Measurements from ENCODE around the gene HOXC5.

Gene HOXC5

GRCh38 chr12:53996240-53997203 is 36.3 kb upstream of the HOXC5 start:
- no peak for DNase-seq

- no peak for DNase-seq
These were observed 35.4 kb upstream of the HOXC5 start for GRCh38 chr12:53997204-53998109.

DNA sequence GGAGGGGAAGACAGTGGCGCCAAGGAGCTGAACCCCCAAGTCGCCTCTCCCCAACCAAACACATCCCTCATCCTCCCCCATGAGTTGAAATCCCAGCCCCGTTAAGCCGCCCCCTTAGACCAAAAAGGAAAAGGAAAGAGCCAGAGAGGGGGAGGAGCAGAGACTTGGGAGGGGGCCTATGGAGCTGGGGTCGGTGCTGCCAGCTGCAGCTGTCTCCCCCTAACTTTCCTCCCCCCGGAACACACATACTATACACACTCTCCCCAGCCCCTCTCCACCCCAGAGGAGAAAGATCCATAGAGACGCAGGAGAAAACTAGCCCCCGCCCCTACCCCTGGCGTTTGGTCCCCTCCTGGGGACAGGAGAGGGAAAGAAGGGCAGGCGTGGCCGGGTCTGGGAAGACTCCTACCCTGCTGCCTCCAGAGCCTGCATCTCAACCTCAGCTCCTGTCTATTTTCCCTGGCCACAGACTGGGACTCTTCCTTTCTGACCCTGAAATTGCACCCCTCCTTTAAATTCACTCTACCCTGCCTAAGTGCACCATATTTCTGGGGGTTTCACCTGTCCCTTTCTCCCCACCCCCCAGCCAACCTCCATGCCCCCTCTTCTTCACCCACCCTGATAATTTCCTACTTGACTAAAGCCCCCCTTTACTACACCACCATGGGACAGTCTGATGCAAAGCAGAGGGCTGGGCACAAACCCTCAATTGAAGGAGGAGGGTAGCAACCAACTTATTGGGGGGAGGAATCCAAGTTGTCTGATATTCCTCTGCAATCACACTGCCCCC is 34.5 kb upstream of the HOXC5 start:
- DNase-seq = no peak

DNA sequence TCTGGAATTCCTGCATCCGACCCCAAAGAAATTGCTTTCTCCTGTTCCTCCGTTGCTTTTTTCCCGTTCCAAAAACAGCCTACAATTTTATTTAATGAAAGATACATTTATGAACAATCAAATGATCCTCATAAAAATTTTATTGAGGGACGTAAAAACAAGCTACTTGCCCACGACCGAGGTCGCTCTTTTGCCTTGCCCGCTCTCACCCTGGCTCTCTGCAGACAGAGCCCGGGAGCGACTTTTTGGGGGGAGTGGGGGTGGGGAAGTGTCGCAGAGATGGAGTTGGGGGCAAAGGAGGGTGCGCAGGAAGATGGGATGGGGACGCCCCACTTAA is 34.0 kb upstream of the HOXC5 start:
- no peak for DNase-seq

DNA sequence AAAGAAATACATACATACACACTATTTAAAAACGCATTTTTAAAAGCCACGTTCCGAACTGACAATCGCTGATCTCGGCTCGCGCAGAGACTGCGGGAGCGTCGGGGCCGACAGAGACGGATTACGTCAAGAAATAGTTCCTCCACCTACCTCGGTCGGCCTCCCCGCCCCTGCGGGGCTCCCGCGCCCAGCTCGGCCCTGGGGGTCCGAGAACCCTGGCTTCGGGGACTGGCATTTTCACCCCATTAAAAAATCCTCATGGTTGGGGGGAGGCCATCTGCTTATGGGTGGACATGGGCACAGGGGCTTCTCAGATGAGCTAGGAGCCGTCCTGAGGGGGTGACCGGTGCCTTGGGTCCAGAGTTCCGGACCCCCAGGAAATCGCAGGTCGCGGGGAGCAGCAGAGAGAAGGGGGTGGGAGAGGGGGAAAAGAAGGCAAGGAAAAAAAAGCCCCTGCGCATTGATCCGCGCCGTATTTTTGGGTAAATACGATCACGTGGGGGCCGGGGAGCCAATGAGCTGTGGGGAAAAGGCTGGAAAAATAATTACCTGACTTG is 33.2 kb upstream of the HOXC5 start:
- DNase-seq = no peak

DNA sequence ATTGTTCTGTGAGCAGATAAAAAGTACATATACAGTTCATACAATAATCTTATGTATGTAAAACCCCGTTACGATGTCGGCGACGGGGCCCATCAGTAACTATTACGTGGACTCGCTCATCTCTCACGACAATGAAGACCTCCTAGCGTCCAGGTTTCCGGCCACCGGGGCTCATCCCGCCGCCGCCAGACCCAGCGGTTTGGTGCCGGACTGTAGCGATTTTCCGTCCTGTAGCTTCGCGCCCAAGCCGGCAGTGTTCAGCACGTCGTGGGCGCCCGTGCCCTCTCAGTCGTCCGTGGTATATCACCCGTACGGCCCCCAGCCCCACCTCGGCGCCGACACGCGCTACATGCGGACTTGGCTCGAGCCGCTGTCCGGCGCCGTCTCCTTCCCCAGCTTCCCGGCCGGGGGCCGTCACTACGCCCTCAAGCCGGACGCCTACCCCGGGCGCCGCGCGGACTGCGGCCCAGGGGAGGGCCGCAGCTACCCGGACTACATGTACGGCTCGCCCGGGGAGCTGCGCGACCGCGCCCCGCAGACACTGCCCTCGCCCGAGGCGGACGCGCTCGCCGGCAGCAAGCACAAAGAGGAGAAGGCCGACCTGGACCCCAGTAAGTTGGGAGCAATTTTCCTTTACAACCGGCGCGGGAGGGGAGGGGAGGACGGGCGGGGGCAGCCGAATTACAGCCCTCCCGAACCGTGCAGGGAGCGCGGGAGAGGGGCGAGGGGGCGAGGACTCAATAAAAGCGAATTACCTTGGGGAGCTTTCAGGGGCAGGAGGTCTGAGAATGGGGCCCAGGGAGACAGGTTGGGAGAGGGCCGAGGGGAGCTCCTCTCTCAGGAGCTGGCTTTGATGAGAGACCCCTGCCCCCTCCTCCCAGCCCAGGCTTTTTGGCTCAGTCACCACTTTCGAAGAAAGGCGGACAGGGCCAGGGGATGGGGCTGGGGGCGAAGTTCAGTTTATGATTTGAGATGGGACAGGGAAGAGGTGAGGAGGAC is 32.4 kb upstream of the HOXC5 start, which contains the start of gene HOXC9:
Gene HOXC9, plus strand, starts transcription at position 46 of the 999 bp plus-strand sequence. Its CDS starts 28 bp downstream, at position 74.
- DNase-seq = no peak

DNA sequence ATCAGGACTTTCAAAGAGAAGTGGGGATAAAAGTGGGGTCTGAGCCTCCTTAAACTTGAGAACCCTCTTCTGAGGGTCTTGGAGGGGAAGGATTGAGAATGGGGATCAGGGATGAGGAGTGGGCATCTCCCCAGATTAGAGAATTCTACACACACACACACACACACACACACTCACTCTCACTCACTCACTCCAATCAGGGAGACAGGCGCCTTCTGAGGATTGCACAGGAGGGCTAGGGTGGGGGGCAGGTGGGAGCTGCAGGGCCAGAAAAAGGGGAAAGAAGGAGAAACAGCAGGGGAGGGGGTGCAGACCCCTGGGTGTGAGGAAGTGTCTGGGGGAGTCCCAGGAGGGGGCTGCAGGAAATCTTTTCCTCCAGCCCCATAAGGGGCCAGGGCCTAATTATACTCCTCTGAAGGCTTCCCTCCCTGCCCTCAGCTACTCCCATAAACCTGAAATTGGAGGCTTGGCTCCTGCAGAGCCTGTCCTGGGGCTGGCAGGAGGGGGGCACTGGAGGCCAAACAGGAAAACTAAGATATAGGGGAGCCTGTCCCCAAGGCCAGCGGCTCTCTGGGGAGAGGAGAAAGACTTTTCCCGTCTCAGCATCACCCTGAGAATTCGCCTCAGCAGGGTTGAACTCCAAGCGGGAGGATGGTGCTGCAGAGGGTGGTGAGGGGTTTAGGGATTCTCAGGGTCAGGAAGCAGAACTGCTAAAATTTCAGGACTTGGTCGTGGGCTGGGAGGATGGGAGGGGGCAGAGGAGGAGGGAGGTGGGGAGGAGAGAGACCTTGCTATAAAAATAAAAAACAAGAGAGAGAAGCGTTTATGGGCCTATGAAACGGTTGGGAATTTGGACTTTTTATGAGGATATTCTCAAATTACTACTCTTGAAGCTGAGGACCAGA is 31.3 kb upstream of the HOXC5 start:
- DNase-seq = no peak

GRCh38 chr12:54002278-54002914 is 30.5 kb upstream of the HOXC5 start:
- DNase-seq = no peak

DNA sequence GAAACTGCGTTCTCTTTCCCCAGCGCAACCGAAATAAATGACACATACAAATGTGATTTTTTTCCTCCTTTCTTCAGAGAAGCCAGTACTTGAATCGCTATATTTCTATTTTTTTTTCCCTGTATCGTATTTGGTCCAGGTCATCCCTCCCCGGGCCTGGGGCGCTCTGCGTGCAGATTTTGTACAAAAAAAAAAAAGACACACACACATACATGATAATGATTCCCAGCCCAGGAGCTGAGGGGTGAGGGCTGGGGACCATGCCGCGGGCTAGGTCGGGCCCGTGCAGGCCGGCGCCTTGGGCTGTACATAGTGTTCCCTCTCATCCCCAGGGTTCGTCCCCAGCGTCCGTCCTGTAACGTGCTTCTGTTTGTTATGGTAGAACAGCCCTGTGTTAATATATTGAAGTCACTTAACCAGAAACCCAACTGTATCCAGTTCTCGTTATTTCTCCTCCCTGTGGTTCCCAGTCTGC is 29.9 kb upstream of the HOXC5 start:
- no peak for DNase-seq

GRCh38 chr12:54003625-54004024 is 29.2 kb upstream of the HOXC5 start:
- DNase-seq = no peak

DNA sequence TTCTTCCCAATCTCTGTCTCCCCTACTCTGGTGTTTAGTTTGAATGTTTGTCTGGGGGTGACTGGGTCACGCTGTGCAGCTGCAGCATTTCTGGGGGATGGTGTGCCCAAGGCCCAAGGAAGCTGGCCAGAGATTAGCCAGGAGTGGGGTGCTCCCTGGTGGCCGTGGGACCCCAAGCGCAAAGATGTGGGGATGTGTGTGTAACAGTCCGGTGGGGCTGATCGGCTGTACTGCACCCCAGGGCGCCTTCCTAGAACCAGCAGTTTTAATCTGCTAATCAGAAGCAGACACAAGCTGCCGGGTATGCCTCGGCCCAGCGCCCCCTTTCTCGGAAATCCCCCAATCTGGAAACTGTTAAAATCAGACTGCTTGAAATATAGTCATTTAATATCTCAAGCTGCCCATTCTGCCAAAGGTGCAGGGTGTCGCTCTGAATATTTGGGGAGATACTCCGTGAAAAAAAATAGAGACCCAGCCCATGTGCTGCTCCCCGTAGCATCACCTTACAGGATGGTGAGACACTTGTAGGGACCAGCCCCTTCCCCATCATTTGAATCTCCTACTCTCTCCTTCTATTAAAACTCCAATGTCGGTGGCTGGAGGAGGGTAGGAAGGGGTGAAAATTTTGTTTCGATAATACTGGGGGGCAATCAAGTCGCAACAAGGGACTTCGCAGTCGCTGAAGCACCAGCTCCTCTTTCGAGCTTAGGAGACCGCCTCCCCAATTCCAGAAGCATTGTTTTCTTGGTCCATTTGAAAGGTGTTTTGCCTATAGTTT is 28.6 kb upstream of the HOXC5 start:
- no peak for DNase-seq

GRCh38 chr12:54004841-54005530 is 27.9 kb upstream of the HOXC5 start:
- no peak for DNase-seq

- no peak for DNase-seq
These were observed 27.4 kb upstream of the HOXC5 start for GRCh38 chr12:54005531-54005852.

- DNase-seq = peak; percentile 97
These were observed 26.8 kb upstream of the HOXC5 start for GRCh38 chr12:54005853-54006558.

GRCh38 chr12:54006559-54007220 is 26.2 kb upstream of the HOXC5 start:
- DNase-seq = no peak

DNA sequence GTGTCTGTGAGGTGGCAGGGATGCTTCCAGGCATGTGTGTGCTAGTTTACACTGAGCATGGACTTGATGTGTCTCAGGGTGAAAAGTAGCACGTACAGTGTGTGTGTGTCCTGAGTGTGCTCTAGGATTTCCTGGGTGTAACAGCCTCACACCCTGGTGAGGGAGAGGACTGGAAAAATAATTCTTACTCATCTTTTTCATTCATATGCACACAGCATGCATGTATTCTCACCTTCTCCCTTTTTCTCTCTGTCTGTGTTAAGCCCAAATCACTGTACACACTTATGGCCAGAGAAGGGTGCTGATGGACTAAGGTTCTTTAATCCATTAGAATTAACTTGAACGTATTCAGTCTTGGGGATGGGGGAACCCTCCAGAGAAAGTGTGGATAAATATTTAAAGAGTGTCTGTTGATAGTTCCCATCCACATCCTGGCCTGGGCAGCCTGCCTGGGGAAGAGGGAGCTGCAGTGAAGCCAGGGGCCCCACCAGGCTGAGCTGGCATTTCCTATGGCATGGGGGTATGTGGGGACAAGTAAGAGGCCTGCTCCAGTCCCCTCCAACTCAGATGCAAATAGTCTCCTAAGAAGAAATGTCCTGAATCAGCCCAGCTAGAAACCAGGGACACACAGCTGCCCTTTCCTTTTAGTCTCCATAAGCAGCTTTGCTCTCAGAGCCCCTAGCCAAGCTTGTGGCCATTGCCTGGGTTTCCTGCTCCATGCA is 25.2 kb upstream of the HOXC5 start:
- DNase-seq = no peak
